OCI-LY7 (cell line): Measurements from ENCODE around the gene NFKB1.
"Not testable (repeated sequence)": the region's sequence is repeated elsewhere in the genome, so short reads cannot be mapped to it uniquely, and the experiment has no call there.

Experiments used
- EZH2phosphoT487 ChIP-seq: fragments of 200-600 bp; sonication (generic); IDR thresholded peaks from 2 replicates; pipeline ENCODE4 v1.6.1; 2018; ENCODE audit warnings: low read depth, borderline replicate concordance, mild to moderate bottlenecking, mixed run types, antibody characterized with exemption, low read length, moderate library complexity, mixed read lengths
- TF ChIP-seq, protein P1 (sequence below): fragments of 200-600 bp; sonication (generic); conservative IDR thresholded peaks from 2 replicates; pipeline ENCODE4 v1.5.1; 2014; ENCODE audit warnings: mild to moderate bottlenecking, antibody characterized with exemption, low read length, moderate library complexity, mixed read lengths

- TF ChIP-seq, protein P1, sequence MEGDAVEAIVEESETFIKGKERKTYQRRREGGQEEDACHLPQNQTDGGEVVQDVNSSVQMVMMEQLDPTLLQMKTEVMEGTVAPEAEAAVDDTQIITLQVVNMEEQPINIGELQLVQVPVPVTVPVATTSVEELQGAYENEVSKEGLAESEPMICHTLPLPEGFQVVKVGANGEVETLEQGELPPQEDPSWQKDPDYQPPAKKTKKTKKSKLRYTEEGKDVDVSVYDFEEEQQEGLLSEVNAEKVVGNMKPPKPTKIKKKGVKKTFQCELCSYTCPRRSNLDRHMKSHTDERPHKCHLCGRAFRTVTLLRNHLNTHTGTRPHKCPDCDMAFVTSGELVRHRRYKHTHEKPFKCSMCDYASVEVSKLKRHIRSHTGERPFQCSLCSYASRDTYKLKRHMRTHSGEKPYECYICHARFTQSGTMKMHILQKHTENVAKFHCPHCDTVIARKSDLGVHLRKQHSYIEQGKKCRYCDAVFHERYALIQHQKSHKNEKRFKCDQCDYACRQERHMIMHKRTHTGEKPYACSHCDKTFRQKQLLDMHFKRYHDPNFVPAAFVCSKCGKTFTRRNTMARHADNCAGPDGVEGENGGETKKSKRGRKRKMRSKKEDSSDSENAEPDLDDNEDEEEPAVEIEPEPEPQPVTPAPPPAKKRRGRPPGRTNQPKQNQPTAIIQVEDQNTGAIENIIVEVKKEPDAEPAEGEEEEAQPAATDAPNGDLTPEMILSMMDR: not testable (repeated sequence)
- TF ChIP-seq EZH2phosphoT487: not testable (repeated sequence)
Measured at GRCh38 chr4:102619776-102620631, 118.8 kb downstream of the NFKB1 start.
